GM21381 (cell line): ENCODE measurements around the gene LPA.

Experiments
- ATAC-seq: cut with Tn5 transposase; IDR thresholded peaks from one replicate; pipeline ENCODE4 v1.9.1; 2021; ENCODE audit warnings: mild to moderate bottlenecking, moderate library complexity; ENCODE audit not compliant: unreplicated experiment

Gene LPA

DNA sequence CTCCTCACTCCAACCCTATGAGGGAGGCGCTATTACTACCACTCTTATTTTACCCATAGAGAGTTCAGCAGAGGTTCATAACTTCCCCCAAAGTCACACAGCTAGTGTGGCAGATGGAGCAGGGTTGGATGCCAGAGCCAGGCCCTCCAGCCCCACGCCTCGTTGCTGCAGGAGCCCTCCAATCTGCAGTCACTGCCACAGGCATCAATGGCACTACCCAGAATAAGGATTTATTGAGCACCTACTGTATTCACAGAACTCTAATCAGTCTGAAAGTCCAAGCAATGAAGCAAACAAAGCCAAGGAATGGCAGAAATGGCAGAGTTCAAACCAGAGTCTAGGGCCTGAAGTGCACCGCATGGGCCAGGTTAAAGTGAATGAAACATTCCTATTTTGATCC is 144.9 kb downstream of the LPA start:
- ATAC-seq, result no peak

DNA sequence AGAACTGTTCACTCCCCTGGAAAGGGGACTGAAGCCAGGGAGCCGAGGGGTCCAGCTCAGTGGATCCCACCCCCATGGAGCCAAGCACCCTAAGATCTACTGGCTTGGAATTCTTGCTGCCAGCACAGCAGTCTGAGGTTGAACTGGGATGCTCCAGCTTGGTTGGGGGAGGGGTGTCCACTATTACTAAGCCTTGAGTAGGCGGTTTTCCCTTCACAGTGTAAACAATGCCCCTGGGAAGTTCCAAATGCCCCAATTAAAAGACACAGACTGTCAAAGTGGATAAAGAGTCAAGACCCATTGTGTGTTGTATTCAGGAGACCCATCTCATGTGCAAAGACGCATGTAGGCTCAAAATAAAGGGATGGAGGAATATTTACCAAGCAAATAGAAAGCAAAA is 150.2 kb downstream of the LPA start:
- ATAC-seq, result no peak

DNA sequence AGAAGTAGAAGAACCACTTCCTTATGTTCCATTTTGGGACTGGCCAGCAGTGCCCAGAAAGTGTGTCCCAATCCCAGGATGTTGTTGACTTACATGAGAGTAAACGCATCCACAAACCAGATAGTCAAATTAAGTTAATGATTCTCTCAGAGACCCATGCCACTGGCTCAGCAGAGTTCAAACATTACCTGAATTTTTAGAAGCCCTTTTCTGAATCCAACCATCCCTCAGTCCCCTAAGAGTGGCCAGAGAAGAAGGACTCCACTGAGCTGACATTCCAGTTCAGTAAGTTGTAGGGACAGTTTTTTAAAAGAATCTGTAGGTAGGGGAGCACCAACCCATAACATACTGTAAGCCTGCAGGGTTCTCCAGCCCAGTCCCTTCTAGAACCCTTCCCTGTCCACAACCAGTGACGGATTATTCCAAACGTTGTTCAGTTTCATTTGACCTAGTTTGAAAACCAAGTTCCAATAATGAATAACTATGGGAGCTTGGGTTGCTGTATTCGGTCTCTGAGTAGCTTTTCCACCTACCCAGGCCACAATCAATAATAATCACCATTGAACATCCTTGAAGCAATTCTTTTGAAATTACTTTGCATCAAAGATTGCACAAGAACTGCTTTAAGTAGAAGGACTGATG is 153.0 kb downstream of the LPA start:
- no peak for ATAC-seq

DNA sequence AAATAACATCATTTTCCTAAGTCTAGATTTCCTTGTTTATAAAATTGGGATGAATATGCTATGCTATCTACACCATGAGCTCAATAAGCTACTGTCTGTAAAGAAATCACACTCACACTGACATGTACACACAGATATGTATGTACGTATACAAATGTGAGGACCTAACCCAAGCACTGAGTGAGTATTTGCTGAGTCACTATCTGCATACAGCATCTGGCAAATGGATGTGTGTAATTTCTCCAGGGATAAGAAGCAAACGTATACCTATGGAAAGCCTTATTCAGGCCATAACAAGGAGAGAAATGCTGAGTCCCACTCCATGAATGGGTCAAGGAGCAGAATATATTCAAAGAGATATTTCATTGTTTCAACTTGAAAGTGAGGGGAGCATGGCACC is 153.9 kb downstream of the LPA start:
- ATAC-seq, result no peak

DNA sequence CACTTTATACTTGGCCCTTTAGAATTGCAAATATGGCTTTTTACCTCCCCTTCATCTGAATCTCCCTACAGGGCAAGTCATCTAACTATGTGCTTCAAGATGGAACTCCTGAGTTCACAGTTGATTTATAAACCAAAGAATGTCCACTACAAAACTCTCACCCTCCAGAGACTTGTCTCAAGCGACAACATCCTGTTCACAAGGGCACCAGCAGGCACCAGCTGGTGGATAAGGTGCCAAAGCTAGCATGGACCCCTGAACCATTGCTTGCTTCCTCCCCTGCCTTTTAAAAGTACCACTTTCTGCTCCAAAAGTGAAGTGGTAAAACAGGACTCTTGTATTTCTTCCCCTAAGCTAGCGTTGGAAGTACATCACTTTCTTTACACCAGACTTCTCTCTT is 154.5 kb downstream of the LPA start:
- ATAC-seq, result no peak

DNA sequence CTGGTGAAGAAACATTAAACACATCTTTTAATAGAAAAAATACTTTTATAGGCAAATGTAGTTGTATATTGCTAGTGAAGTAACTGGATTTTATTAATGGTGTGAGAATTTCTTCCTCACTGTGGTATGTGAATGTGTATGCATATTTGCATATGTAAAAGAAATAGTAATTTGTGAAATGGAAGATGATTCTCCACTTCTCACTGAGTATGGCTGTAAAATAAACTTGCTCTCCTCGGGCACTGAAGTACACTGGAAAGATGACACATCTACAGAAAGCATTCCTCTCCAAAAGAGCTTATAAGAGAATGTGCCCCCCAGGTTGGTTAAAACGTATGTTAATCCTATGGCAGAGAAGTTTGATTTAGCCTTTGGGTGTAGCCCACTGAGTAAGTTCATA is 155.5 kb downstream of the LPA start:
- ATAC-seq, result no peak

DNA sequence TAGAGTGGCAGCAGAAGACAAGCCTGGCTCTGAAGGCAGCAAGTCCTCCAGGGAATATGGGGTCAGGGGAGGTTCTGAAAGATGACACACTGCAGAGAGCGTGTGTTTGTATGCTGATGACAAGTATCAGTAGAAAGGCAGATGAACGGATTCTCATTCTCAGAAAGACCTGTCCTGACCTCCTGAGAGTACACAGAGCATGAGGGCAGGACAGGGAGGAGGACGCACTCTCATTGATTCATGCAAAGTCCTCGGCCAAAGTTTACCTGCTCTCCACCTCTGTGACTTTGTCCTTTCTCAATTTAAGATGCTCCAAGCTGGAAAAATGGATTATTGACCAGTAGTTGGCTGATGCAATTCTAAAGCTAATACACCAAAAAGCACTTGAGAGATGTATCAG is 156.7 kb downstream of the LPA start:
- no peak for ATAC-seq

DNA sequence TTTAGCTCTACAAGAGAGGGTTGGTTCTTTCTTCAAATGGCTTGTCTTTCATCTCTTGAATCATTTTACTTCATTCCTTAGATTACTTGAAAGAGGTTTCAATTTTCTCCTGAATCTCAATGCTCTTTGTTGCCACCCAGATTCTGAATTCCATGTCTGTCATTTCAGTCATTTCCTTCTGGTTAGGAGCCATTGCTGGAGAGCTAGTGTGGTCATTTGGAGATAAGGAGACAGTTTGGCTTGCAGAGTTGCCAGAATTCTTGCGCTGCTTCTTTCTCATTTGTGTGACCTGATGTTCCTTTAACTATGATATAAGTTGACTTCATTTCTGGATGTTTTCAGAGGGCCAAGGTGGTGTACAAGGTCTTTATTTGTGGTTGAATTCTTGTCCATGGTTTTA is 158.1 kb downstream of the LPA start:
- ATAC-seq, result no peak

DNA sequence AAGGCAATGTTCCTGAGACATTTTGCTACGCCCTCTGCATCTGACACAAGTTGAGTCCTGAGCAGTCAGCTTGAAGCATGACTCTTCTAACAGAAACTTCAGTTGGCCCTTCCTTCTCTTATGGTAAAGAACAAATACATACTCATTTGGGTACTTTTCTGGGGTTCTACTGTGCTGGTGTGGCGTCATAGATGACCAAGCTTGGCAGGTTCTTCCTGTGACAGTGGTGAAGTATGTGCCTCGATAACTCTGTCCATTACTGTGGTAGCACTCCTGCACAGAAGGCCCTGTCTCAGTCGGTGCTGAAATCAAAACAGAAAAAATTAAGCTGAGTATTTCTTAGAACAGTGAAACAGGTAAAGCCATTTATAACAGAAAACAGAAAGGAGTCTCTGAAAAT is 163.4 kb downstream of the LPA start:
- ATAC-seq, result no peak

DNA sequence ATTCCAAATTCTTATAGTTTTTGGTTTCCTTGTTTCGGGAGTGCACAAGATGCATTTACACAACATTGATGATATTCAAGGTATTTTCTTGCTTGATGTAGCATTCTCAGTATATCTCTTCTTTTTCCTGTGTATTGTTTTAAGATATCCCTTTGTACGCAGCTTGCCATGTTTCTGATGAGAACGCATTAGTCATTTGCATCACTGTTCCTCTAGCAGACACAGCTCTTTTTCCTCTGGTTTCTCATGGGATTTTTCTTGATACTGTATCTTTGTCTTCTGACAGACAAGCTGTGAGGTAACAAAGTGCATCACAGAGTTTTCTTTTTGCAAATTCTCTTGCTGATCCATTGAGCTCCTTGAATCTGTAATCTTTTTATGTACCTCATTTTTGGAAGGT is 169.5 kb downstream of the LPA start:
- ATAC-seq, result no peak

DNA sequence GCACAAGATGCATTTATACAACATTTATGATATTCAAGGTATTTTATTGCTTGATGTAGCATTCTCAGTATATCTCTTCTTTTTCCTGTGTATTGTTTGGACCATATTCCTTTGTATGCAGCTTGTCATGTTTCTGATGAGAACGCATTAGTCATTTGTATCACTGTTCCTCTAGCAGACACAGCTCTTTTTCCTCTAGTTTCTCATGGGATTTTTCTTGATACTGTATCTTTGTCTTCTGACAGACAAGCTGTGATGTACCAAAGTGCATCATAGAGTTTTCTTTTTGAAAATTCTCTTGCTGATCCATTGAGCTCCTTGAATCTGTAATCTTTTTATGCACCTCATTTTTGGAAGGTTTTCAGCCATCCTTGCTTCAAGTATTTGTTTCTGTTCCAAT is 175.0 kb downstream of the LPA start:
- no peak for ATAC-seq

DNA sequence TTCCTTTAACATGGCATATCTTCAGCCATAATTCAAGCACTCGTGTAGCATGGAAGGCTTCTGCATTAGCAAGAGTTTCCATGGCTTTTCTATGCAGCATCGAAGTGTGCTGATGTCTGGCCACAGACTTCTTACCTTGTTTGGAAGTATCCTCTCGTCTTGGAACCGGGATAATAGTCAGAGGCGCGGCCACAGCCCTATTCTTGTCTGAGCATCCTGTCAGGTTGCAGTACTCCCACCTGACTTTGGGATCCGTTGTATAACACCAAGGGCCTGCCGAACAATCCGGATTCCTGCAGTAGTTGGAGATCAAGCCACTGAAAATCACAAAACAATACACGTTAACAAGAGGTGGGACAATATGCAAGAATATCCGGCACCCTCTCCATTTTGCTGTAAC is 177.0 kb downstream of the LPA start:
- no peak for ATAC-seq
